Measurements from ENCODE around the gene PAEP.

GRCh38 chr9:135605238-135605781 is 43.8 kb downstream of the PAEP start:
- TF ChIP-seq POLR2A (IDR thresholded peaks at IDR 0.05): no peak
- TF ChIP-seq CTCF (IDR thresholded peaks at IDR 0.05): no peak

All from uterus (tissue), 2 donors.